BE2C (cell line): ENCODE measurements around the gene HIVEP2.
A peak's percentile ranks its signal among the peaks of the same experiment; 100 is the strongest.

Experiments used
- DNase-seq: peaks from one replicate; pipeline ENCODE4 v3.0.0-alpha.2; 2020
- H3K27me3 ChIP-seq: fragments of 250-450 bp; sonication (Bioruptor Pico); 2 replicates; pipeline ENCODE4 v1.5.1; 2020; ENCODE audit warnings: mild to moderate bottlenecking
- H3K36me3 ChIP-seq: fragments of 250-450 bp; sonication (Bioruptor Pico); 2 replicates; pipeline ENCODE4 v1.5.1; 2020; ENCODE audit warnings: mild to moderate bottlenecking
- H3K4me1 ChIP-seq: fragments of 250-450 bp; sonication (Bioruptor Pico); 2 replicates; pipeline ENCODE4 v1.5.1; 2020
- H3K4me3 ChIP-seq: 2 replicates; pipeline ENCODE4 v1.5.1; 2011; ENCODE audit warnings: low read depth, low read length
- H3K9me3 ChIP-seq: fragments of 250-450 bp; sonication (Bioruptor Pico); 2 replicates; pipeline ENCODE4 v1.5.1; 2020
- TF ChIP-seq, protein P1 (sequence below): IDR thresholded peaks from 2 replicates; pipeline ENCODE4 v1.5.1; 2012; ENCODE audit warnings: mild to moderate bottlenecking, low read depth, low read length

Gene HIVEP2

DNA sequence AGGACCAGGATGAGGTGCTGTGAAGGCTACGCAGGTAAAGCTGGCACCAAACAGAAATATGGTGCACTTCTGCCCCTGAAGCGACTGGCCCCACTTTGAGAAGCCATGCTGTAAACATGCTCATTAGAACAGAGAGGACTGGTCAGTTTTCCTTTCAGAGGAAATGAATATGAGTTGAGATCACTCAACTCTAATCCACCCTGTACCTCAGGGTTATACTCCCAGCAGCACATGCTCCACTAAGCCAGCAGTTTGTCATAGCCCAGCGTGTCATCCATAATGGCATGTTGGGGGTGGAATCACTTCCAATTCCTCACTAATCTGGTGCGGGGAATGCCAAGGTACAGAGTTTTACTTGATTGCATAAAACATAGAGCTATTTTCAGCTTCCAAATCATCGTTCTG lies 98.1 kb downstream of the HIVEP2 start:
- Histone ChIP-seq H3K9me3 (no peaks in the 10 kb centered on the region), H3K27me3 (no peaks in the 10 kb centered on the region), H3K4me1 (peaks cover 11% of the 10 kb centered on the region), H3K4me3 (no peak overlapping the region), H3K36me3 (no peaks in the 10 kb centered on the region)
- TF ChIP-seq, protein P1, sequence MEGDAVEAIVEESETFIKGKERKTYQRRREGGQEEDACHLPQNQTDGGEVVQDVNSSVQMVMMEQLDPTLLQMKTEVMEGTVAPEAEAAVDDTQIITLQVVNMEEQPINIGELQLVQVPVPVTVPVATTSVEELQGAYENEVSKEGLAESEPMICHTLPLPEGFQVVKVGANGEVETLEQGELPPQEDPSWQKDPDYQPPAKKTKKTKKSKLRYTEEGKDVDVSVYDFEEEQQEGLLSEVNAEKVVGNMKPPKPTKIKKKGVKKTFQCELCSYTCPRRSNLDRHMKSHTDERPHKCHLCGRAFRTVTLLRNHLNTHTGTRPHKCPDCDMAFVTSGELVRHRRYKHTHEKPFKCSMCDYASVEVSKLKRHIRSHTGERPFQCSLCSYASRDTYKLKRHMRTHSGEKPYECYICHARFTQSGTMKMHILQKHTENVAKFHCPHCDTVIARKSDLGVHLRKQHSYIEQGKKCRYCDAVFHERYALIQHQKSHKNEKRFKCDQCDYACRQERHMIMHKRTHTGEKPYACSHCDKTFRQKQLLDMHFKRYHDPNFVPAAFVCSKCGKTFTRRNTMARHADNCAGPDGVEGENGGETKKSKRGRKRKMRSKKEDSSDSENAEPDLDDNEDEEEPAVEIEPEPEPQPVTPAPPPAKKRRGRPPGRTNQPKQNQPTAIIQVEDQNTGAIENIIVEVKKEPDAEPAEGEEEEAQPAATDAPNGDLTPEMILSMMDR: no peak
- DNase-seq: no peak

DNA sequence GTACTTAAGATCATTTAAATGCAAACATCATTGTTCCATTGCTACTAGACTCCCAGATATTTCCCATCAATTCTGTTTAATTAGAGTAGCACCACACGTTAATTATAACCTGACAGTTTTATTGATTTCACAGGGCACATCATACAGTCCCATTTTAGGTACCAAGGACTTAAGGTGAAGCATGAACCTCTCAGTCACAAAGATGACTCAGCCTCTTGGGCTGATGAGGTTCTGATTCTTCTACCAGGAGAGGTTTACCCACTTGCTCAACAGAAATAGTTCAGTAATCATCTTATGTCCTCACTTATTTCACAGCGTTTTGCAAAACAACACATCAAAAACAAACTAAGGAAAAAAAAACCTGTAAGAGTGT lies 98.5 kb downstream of the HIVEP2 start:
- TF ChIP-seq, protein P1: no peak
- DNase-seq: no peak

DNA sequence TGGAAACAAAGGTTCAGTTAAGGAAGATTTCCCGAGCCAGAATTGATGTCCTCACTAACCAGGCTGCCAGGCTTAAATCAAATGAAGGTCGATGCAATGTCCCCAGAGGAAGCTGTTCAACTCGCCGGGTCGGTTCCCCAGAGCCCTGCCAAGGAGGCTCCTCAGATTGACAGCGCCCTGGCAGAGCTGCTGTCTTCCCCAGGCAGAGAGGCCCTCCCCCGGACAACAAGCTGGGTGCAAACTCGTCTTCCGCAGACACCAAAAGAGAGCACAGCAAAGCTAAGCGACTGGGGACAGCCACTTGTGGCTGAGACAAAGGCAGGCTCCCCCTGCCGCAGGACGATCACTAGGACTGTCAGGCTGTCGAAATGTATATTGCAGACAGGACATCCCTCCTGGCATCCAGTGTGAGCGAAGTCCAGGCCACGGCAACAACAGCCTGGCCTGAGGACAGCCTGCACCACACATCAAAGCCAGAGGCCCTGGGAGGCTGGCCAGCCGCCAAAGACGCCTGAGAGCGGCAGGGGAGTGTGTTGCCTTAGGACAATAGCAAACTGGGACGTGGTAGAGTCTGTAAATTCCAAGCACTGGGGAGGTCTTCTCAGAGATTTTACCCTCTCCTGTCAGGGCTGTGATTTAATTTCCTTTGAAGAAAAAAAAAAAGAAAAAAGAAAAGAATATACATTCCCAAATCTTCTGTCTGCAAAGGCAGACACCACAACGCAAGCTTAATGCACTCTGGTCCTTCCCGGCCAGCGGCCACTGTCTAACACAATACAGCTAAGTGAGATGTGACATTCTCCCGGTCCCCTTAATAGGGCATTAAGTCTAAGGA lies 99.1 kb downstream of the HIVEP2 start:
- no peaks in the 10 kb centered on the region for H3K9me3 ChIP-seq
- no peaks in the 10 kb centered on the region for H3K27me3 ChIP-seq
- DNase-seq: peak; percentile 93
- H3K36me3 ChIP-seq: no peaks in the 10 kb centered on the region
- peak overlapping the region; percentile 46 for H3K4me3 ChIP-seq
- TF ChIP-seq, protein P1: peak; percentile 34
- H3K4me1 ChIP-seq: peaks cover 11% of the 10 kb centered on the region

More for the DNA sequence above, 98.5 kb downstream of the HIVEP2 start:
- Histone ChIP-seq H3K36me3 (no peaks in the 10 kb centered on the region), H3K4me3 (no peak overlapping the region; the same call in 1 of the 2 replicates), H3K9me3 (no peaks in the 10 kb centered on the region), H3K4me1 (peaks cover 11% of the 10 kb centered on the region), H3K27me3 (no peaks in the 10 kb centered on the region)

DNA sequence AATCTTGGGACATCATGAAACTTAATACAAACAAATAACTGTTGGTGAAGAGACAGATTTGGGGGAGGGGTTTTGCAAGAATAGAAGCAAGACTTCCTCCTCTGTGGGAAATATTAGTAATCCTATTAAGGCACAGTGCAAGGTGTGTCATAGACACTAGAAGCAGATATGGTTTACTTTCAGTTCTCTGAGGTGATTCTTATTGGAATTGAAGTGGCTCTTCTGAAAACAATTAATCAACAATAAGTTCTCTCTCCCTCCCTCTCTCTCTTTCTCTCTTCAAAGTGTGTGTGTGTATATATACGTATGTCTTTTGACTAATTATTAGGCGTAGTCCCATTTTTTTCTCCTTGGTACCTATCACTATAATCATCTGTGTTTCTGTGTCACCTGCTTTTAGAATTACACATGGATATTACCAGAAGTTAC lies 99.8 kb downstream of the HIVEP2 start:
- Histone ChIP-seq H3K4me3 (peak overlapping the region; percentile 46), H3K4me1 (peaks cover 11% of the 10 kb centered on the region), H3K9me3 (no peaks in the 10 kb centered on the region), H3K27me3 (no peaks in the 10 kb centered on the region), H3K36me3 (no peaks in the 10 kb centered on the region)
- TF ChIP-seq, protein P1: no peak
- DNase-seq: no peak

DNA sequence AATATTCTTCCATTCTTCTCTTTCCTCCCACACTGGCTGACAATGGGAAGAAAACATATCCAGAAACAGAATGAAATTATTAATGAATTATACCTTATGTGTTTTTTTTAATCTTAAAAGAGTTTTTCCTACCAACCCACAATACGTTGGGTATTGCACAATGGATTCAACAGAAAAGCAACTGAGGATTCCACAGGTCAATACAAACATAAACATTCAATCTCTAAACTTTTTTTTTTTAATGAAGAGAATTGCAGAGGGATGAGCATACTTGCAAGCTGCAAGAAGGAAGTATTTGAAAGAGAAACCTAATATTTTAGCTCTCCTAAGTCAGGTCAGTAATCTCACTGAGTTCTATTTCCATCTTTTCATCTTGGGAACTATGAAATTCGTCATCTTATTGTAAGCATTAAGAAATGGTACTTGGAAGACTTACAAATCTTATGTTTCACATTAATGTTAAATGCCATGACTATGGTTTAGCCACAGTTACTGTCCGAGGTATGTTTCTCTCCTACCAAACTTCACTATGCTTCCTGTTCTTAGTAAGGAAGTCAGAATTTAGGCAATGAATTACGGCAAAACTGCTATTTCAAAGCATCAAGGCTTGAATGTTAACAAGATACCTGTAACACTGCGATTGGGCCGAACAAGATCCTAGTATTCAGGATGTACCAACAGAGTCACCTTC lies 100.8 kb downstream of the HIVEP2 start:
- TF ChIP-seq, protein P1: no peak
- DNase-seq: no peak

DNA sequence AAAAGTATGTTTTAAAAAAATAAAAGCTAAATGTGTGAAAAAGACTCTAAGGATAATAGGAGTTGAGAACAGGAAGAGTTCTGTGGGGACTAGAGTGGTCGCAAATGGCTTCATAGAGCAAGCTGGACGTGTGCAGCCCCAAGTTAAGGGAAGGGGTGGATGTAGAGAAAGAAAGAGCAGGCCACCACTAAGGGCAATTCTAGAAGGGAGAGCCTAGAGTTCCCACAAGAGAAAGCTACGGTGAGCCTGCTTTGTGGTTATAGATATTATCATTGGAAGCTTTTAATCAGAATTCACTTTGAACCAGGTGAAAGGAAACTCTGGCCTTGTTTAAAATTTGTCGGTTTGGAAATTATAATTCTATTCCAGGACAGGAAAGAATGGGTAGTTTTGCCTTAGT lies 101.6 kb downstream of the HIVEP2 start:
- no peak overlapping the region for H3K4me3 ChIP-seq
- H3K27me3 ChIP-seq: no peaks in the 10 kb centered on the region
- H3K4me1 ChIP-seq: peaks cover 11% of the 10 kb centered on the region
- no peaks in the 10 kb centered on the region for H3K36me3 ChIP-seq
- no peak for DNase-seq
- TF ChIP-seq, protein P1: no peak
- no peaks in the 10 kb centered on the region for H3K9me3 ChIP-seq

More for the DNA sequence above, 100.8 kb downstream of the HIVEP2 start:
- Histone ChIP-seq H3K36me3 (no peaks in the 10 kb centered on the region), H3K27me3 (no peaks in the 10 kb centered on the region), H3K4me1 (peaks cover 11% of the 10 kb centered on the region), H3K9me3 (no peaks in the 10 kb centered on the region), H3K4me3 (no peak overlapping the region)
